H9 (cell line): ENCODE measurements around the gene VPREB1. TPM values are rescaled to one million over a fixed set of nuclear protein-coding genes. Genes with fewer than 3 reads are reported as not detected.
"Not testable (repeated sequence)": the region's sequence is repeated elsewhere in the genome, so short reads cannot be mapped to it uniquely, and the experiment has no call there.

Experiments
- DNase-seq: peaks from one replicate; pipeline ENCODE4 v3.0.0-alpha.2; 2017
- H2AFZ ChIP-seq: one replicate; pipeline ENCODE4 v1.6.1; 2013; ENCODE audit warnings: mild to moderate bottlenecking, low read length, control low read depth, moderate library complexity
- H2AK5ac ChIP-seq: 2 replicates; pipeline ENCODE4 v1.6.1; 2013; ENCODE audit warnings: low read length, control low read depth, mixed read lengths; ENCODE audit not compliant: insufficient read length
- H2BK120ac ChIP-seq: one replicate; pipeline ENCODE4 v1.6.1; 2013; ENCODE audit warnings: low read depth, mild to moderate bottlenecking, low read length, control low read depth, inconsistent platforms; ENCODE audit not compliant: poor library complexity, severe bottlenecking
- H2BK12ac ChIP-seq: 2 replicates; pipeline ENCODE4 v1.6.1; 2013; ENCODE audit warnings: low read length, control low read depth, mixed read lengths, low read depth; ENCODE audit not compliant: insufficient read length
- H2BK15ac ChIP-seq: 2 replicates; pipeline ENCODE4 v1.6.1; 2013; ENCODE audit warnings: low read depth, low read length, control low read depth
- H2BK20ac ChIP-seq: one replicate; pipeline ENCODE4 v1.6.1; 2013; ENCODE audit warnings: low read depth, mild to moderate bottlenecking, low read length, control low read depth, inconsistent platforms; ENCODE audit not compliant: poor library complexity, severe bottlenecking
- H2BK5ac ChIP-seq: 2 replicates; pipeline ENCODE4 v1.6.1; 2013; ENCODE audit warnings: low read length, control low read depth, mixed read lengths; ENCODE audit not compliant: insufficient read length
- H3K14ac ChIP-seq: 2 replicates; pipeline ENCODE4 v1.6.1; 2013; ENCODE audit warnings: low read length, control low read depth; ENCODE audit not compliant: insufficient read depth
- H3K18ac ChIP-seq: 2 replicates; pipeline ENCODE4 v1.6.1; 2013; ENCODE audit warnings: low read depth, mild to moderate bottlenecking, mixed read lengths, low read length, control low read depth; ENCODE audit not compliant: insufficient read length
- H3K23ac ChIP-seq: 2 replicates; pipeline ENCODE4 v1.6.1; 2013; ENCODE audit warnings: low read length, control low read depth, mixed read lengths, low read depth; ENCODE audit not compliant: insufficient read length
- H3K23me2 ChIP-seq: 2 replicates; pipeline ENCODE4 v1.6.1; 2013; ENCODE audit warnings: low read depth, mild to moderate bottlenecking, mixed read lengths, low read length, control low read depth; ENCODE audit not compliant: insufficient read length, poor library complexity, severe bottlenecking
- H3K27ac ChIP-seq: 2 replicates; pipeline ENCODE4 v1.5.1; 2013; ENCODE audit warnings: low read length, control low read depth, mixed read lengths, low read depth; ENCODE audit not compliant: insufficient read length
- H3K27me3 ChIP-seq: 2 replicates; pipeline ENCODE4 v1.6.1; 2013; ENCODE audit warnings: low read length, control low read depth, inconsistent platforms; ENCODE audit not compliant: insufficient read depth
- H3K4ac ChIP-seq: 2 replicates; pipeline ENCODE4 v1.6.1; 2013; ENCODE audit warnings: low read depth, mild to moderate bottlenecking, control low read depth, inconsistent platforms, low read length, moderate library complexity
- H3K4me1 ChIP-seq: 2 replicates; pipeline ENCODE4 v1.6.1; 2013; ENCODE audit warnings: low read length, control low read depth, inconsistent platforms; ENCODE audit not compliant: insufficient read depth
- H3K4me2 ChIP-seq: 2 replicates; pipeline ENCODE4 v1.6.1; 2013; ENCODE audit warnings: low read length, control low read depth, mixed read lengths; ENCODE audit not compliant: insufficient read length, insufficient read depth
- H3K56ac ChIP-seq: 2 replicates; pipeline ENCODE4 v1.6.1; 2013; ENCODE audit warnings: low read depth, mild to moderate bottlenecking, mixed read lengths, low read length, control low read depth; ENCODE audit not compliant: insufficient read length
- H3K79me1 ChIP-seq: 2 replicates; pipeline ENCODE4 v1.6.1; 2013; ENCODE audit warnings: low read depth, mild to moderate bottlenecking, moderate library complexity, low read length, control low read depth, inconsistent platforms; ENCODE audit not compliant: insufficient read depth, poor library complexity, severe bottlenecking
- H3K79me2 ChIP-seq: 2 replicates; pipeline ENCODE4 v1.6.1; 2013; ENCODE audit warnings: low read length, control low read depth, inconsistent platforms; ENCODE audit not compliant: insufficient read depth
- H3K9ac ChIP-seq: 2 replicates; pipeline ENCODE4 v1.6.1; 2013; ENCODE audit warnings: low read length, control low read depth, mixed read lengths; ENCODE audit not compliant: insufficient read length; ENCODE audit errors: extremely low read depth
- H3K9me3 ChIP-seq: one replicate; pipeline ENCODE4 v1.6.1; 2013; ENCODE audit warnings: low read depth, low read length, inconsistent platforms; ENCODE audit not compliant: control insufficient read depth
- H3T11ph ChIP-seq: one replicate; pipeline ENCODE4 v1.6.1; 2013; ENCODE audit warnings: mild to moderate bottlenecking, low read length, control low read depth, inconsistent platforms
- H4K20me1 ChIP-seq: one replicate; pipeline ENCODE4 v1.6.1; 2013; ENCODE audit not compliant: control insufficient read depth, insufficient read length, insufficient read depth
- H4K5ac ChIP-seq: 2 replicates; pipeline ENCODE4 v1.6.1; 2013; ENCODE audit warnings: low read depth, mild to moderate bottlenecking, mixed read lengths, low read length, control low read depth; ENCODE audit not compliant: insufficient read length
- H4K8ac ChIP-seq: replicated peaks from 2 replicates; pipeline ENCODE4 v1.6.1; 2013; ENCODE audit warnings: low read length, control low read depth, mixed read lengths, low read depth; ENCODE audit not compliant: insufficient read length
- H4K91ac ChIP-seq: 2 replicates; pipeline ENCODE4 v1.6.1; 2013; ENCODE audit warnings: low read depth, mild to moderate bottlenecking, moderate library complexity, mixed read lengths, low read length, control low read depth; ENCODE audit not compliant: insufficient read length
- H3K27ac Mint-ChIP-seq, 3 experiments: 2 replicates in 2 of 3; 3 replicates in 1 of 3; pipeline ENCODE4 v1.8.0; 2020 to 2021; ENCODE audit warnings: mixed read lengths in 3 of 3, mild to moderate bottlenecking in 1 of 3, moderate library complexity in 1 of 3
- H3K27me3 Mint-ChIP-seq: 2 replicates; pipeline ENCODE4 v1.8.0; 2021; ENCODE audit warnings: low read depth, mild to moderate bottlenecking, moderate library complexity, mixed read lengths
- H3K36me3 Mint-ChIP-seq, 3 experiments: 2 replicates in 2 of 3; 3 replicates in 1 of 3; pipeline ENCODE4 v1.8.0; 2020 to 2021; ENCODE audit warnings: low read depth in 3 of 3, mixed read lengths in 3 of 3; ENCODE audit not compliant: insufficient read depth in 1 of 3
- H3K4me1 Mint-ChIP-seq, 2 experiments: 2 replicates each; pipeline ENCODE4 v1.8.0; 2020; ENCODE audit warnings: mixed read lengths in 2 of 2
- H3K4me3 Mint-ChIP-seq, 2 experiments: 2 replicates in 1 of 2; 3 replicates in 1 of 2; pipeline ENCODE4 v1.8.0; 2020 to 2021; ENCODE audit warnings: mild to moderate bottlenecking in 2 of 2, mixed read lengths in 2 of 2, moderate library complexity in 1 of 2
- H3K9me3 Mint-ChIP-seq, 2 experiments: 2 replicates in 1 of 2; 3 replicates in 1 of 2; pipeline ENCODE4 v1.8.0; 2020; ENCODE audit warnings: mild to moderate bottlenecking in 2 of 2, mixed read lengths in 2 of 2, moderate library complexity in 1 of 2
- WGBS: extraction: QIAGEN DNeasy Blood & Tissue Kit; methylation state at CpG from one replicate; pipeline ENCODE4 v1.1.7; 2013; ENCODE audit warnings: missing lambda C conversion rate, low lambda C conversion rate, mixed read lengths; ENCODE audit not compliant: insufficient read length; ENCODE audit errors: extremely low coverage; 5-methylcytosine and 5-hydroxymethylcytosine counted together
- total RNA-seq: library from RNA; stranded (reverse); gene quantifications from 2 replicates; pipeline ENCODE4 v1.2.1, GENCODE V29; 2021
- TF ChIP-seq, protein P1 (sequence below): fragments of 200-600 bp; sonication (generic); conservative IDR thresholded peaks from 3 replicates; pipeline ENCODE4 v1.8.0; 2021; ENCODE audit warnings: antibody characterized with exemption, mild to moderate bottlenecking

VPREB1 gene
- total RNA-seq, 1 experiment from 2014 or later: not detected

- no peak overlapping the region for H3K23ac ChIP-seq
- H3K27ac ChIP-seq: no peak overlapping the region
- no peak overlapping the region for H2AFZ ChIP-seq
- H3K9me3 Mint-ChIP-seq: peaks cover 0 to 3% of the 10 kb centered on the region in 2 experiments; a peak in 1 of 5 replicates
- H3K23me2 ChIP-seq: no peaks in the 10 kb centered on the region
- H2BK5ac ChIP-seq: no peak overlapping the region
- H3K36me3 Mint-ChIP-seq: no peaks in the 10 kb centered on the region
- H3T11ph ChIP-seq: no peak overlapping the region
- H3K56ac ChIP-seq: no peak overlapping the region
- no peak overlapping the region for H2BK20ac ChIP-seq
- no peak for DNase-seq
- H3K18ac ChIP-seq: no peak overlapping the region
- no peak overlapping the region for H2AK5ac ChIP-seq
- H3K4me1 ChIP-seq: no peaks in the 10 kb centered on the region
- no peak overlapping the region for H3K4me2 ChIP-seq
- H3K79me2 ChIP-seq: no peaks in the 10 kb centered on the region
- H3K4ac ChIP-seq: no peak overlapping the region
- H3K27me3 Mint-ChIP-seq: peaks cover 96% of the 10 kb centered on the region
- H4K5ac ChIP-seq: no peak overlapping the region
- TF ChIP-seq, protein P1, sequence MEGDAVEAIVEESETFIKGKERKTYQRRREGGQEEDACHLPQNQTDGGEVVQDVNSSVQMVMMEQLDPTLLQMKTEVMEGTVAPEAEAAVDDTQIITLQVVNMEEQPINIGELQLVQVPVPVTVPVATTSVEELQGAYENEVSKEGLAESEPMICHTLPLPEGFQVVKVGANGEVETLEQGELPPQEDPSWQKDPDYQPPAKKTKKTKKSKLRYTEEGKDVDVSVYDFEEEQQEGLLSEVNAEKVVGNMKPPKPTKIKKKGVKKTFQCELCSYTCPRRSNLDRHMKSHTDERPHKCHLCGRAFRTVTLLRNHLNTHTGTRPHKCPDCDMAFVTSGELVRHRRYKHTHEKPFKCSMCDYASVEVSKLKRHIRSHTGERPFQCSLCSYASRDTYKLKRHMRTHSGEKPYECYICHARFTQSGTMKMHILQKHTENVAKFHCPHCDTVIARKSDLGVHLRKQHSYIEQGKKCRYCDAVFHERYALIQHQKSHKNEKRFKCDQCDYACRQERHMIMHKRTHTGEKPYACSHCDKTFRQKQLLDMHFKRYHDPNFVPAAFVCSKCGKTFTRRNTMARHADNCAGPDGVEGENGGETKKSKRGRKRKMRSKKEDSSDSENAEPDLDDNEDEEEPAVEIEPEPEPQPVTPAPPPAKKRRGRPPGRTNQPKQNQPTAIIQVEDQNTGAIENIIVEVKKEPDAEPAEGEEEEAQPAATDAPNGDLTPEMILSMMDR: no peak
- H3K14ac ChIP-seq: no peak overlapping the region
- no CpG with 5 or more reads among the region's 2 CpGs for WGBS
- H3K27me3 ChIP-seq: peaks cover 78% of the 10 kb centered on the region
- H3K4me3 Mint-ChIP-seq: no peak overlapping the region
- no peak overlapping the region for H4K8ac ChIP-seq
- H4K91ac ChIP-seq: no peak overlapping the region
- H3K4me1 Mint-ChIP-seq: no peaks in the 10 kb centered on the region; a peak in 1 of 4 replicates
- no peak overlapping the region for H2BK15ac ChIP-seq
- no peak overlapping the region for H3K27ac Mint-ChIP-seq
- H3K9me3 ChIP-seq: no peaks in the 10 kb centered on the region
- no peaks in the 10 kb centered on the region for H4K20me1 ChIP-seq
- no peak overlapping the region for H2BK12ac ChIP-seq
- no peak overlapping the region for H3K9ac ChIP-seq
- H3K79me1 ChIP-seq: no peaks in the 10 kb centered on the region
- no peak overlapping the region for H2BK120ac ChIP-seq
Measured at GRCh38 chr22:22208652-22209051, 35.9 kb upstream of the VPREB1 start.

DNA sequence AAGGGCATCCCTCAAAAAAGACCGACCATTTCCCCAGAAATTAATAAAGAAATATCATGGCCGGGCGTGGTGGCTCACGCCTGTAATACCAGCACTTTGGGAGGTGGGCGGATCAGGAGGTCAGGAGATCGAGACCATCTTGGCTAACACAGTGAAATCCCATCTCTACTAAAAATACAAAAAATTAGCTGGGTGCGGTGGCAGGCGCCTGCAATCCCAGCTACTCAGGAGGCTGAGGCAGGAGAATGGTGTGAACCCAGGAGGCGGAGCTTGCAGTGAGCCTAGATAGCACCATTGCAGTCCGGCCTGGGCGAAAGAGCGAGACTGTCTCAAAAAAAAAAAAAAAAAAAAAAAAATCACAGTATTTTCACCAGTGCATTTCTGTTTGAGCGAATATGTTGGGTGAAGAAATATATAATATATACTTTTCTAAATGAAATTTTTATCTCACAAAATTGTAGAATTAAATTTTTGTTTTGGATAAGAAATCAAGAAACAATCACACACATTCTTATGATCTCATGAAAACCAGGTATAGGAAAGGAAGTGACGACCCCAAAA, 35.4 kb upstream of the VPREB1 start:
- not testable (repeated sequence) for H3K4me2 ChIP-seq, H2BK20ac ChIP-seq, H3K56ac ChIP-seq, DNase-seq, H2AFZ ChIP-seq, H2BK12ac ChIP-seq, H4K8ac ChIP-seq, H3K4me1 ChIP-seq, H3K4me3 Mint-ChIP-seq, H3K18ac ChIP-seq, H3K27ac Mint-ChIP-seq, H3K9me3 ChIP-seq, H3K14ac ChIP-seq, H3K36me3 Mint-ChIP-seq, H2BK120ac ChIP-seq, H2AK5ac ChIP-seq, H3K79me2 ChIP-seq, H3K27ac ChIP-seq, H4K91ac ChIP-seq, H4K5ac ChIP-seq, H3K4ac ChIP-seq, H2BK15ac ChIP-seq, H3K79me1 ChIP-seq, H2BK5ac ChIP-seq, H3K23me2 ChIP-seq, H3K23ac ChIP-seq, H3K9me3 Mint-ChIP-seq, H3K4me1 Mint-ChIP-seq, H3T11ph ChIP-seq, H3K9ac ChIP-seq, H4K20me1 ChIP-seq
- peaks cover 78% of the 10 kb centered on the region for H3K27me3 ChIP-seq
- WGBS: no CpG with 5 or more reads among the region's 14 CpGs
- H3K27me3 Mint-ChIP-seq: peaks cover 96% of the 10 kb centered on the region
